GM21529 (cell line): ENCODE data around the gene PTGER2.

Experiments
- ATAC-seq: cut with Tn5 transposase; IDR thresholded peaks from one replicate; pipeline ENCODE4 v1.9.1; 2021; ENCODE audit not compliant: unreplicated experiment

PTGER2 gene

GRCh38 chr14:52313903-52314594, at the start of gene PTGER2:
Gene PTGER2, plus strand, starts transcription at chr14:52314312. Its CDS starts 237 bp downstream, at chr14:52314549.
- ATAC-seq: no peak

GRCh38 chr14:52265253-52265652, 48.9 kb upstream of the PTGER2 start:
- ATAC-seq: peak; percentile 62

GRCh38 chr14:52266179-52266578, 47.9 kb upstream of the PTGER2 start:
- no peak for ATAC-seq

GRCh38 chr14:52266782-52267181, 47.3 kb upstream of the PTGER2 start:
- no peak for ATAC-seq

GRCh38 chr14:52267501-52268278, 46.4 kb upstream of the PTGER2 start, which contains the start of gene PTGDR:
Gene PTGDR, plus strand, starts transcription at chr14:52267698. Its CDS starts 117 bp downstream, at chr14:52267815.
- no peak for ATAC-seq

- no peak for ATAC-seq
Observed at GRCh38 chr14:52268279-52269061, 45.6 kb upstream of the PTGER2 start.

- no peak for ATAC-seq
Observed at GRCh38 chr14:52269100-52269499, 45.0 kb upstream of the PTGER2 start.

GRCh38 chr14:52269982-52270381, 44.1 kb upstream of the PTGER2 start:
- no peak for ATAC-seq

- ATAC-seq: no peak
Observed at GRCh38 chr14:52271538-52271937, 42.6 kb upstream of the PTGER2 start.

- no peak for ATAC-seq
Observed at GRCh38 chr14:52272375-52272774, 41.7 kb upstream of the PTGER2 start.

GRCh38 chr14:52275372-52275771, 38.7 kb upstream of the PTGER2 start:
- no peak for ATAC-seq

- ATAC-seq: no peak
Observed at GRCh38 chr14:52277552-52277951, 36.6 kb upstream of the PTGER2 start.

- ATAC-seq: no peak
Observed at GRCh38 chr14:52279408-52279807, 34.7 kb upstream of the PTGER2 start.

- no peak for ATAC-seq
Observed at GRCh38 chr14:52283099-52283498, 31.0 kb upstream of the PTGER2 start.

GRCh38 chr14:52286661-52287649, 27.2 kb upstream of the PTGER2 start:
- ATAC-seq: no peak

GRCh38 chr14:52296378-52296777, 17.7 kb upstream of the PTGER2 start:
- ATAC-seq: no peak

- no peak for ATAC-seq
Observed at GRCh38 chr14:52298795-52299194, 15.3 kb upstream of the PTGER2 start.

GRCh38 chr14:52299692-52300278, 14.3 kb upstream of the PTGER2 start:
- no peak for ATAC-seq

GRCh38 chr14:52303236-52303635, 10.9 kb upstream of the PTGER2 start:
- no peak for ATAC-seq
